Activated T-helper 9 cell treated with anti-CD3 and anti-CD28 coated beads, Interleukin-2, amount 50 U/mL, for 16 hours (primary cell): Measurements from ENCODE around the gene SCD5.

Experiments used
- DNase-seq: peaks from one replicate; pipeline ENCODE4 v3.0.0-alpha.2; 2020; ENCODE audit warnings: low read depth

The SCD5 gene

DNA sequence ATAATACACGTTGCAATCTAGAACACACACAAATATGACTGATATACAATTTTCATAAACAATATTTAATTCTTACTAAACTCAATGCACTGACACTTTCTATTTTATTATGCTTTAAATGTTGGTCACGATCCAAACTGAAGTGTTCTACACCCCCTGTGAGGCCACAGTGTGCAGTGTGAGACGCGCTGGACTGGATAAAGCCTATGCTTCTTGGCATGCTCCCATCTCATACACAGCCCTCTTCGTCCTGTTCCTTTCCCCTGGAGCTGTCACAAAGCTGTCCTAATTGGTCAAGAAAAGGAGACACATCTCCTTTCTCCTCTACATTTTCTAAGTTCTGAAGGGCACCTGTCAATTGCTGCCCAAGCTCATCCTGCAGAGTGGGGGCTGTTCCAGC is 72.0 kb downstream of the SCD5 start:
- DNase-seq: no peak

DNA sequence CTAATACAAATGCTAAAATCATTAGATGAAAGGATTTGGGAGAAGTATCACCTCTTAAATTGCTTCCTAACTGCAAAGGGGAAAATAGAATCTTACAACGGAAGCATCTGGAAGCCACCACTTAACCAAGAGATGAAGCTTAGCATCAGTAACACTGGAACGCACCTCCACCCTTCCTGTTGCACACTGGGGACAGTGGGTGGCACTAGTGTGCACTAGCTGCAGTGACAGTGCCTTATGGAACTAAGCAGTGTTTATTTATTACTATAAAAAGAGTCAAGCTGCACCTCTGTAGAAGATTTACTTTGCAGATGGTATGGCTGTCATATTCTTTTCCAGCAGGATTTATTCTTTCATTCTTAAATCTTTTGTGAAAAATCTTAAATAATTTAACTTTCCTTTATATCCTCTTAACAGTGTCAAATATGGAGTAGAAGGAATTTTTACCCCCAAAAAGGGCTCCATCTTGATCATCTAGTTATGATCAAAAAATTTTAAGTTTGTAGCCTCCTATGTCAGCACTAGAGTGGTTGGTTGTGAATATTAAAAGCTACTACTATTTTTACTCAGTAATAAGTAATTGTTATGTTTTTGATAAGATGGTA is 76.7 kb downstream of the SCD5 start:
- DNase-seq: no peak

DNA sequence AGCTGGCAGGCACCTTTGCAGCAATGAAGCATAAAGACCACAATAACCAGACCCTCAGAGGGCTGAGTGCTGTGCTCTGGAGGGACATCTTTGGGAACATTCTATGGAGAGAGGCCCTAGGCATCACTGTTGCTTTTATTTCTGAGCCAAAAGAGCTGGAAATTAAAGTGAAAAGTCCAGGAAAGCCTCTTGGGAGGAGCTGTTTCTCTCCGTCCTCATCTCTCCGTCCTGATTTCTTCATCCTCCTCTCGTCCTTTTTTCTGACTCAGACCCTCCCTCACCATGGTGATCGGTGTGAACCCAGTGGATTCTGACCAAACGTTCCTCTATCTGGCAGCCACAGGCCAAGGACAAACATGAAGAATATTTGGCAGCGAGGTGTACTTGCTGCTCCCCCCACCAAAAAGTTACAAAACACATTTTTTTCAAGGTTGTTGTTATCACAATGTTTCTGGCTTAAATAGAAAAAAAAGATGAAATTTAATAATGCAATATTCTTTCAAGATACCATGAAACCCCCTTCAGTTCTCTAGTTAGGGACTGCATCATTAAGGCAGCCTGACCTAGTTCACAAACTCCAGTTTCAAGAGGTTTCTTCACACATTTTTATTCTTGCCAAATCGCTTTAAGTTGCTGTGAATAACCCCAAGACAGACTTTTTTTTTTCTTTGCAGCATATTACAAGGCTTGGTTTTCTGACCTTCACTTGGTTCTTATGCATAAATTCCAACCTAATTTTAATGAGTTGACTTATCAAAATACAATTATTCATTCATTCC is 80.2 kb downstream of the SCD5 start:
- no peak for DNase-seq

GRCh38 chr4:82715731-82716617 is 82.6 kb downstream of the SCD5 start:
- DNase-seq: no peak

- DNase-seq: no peak
These were observed 84.7 kb downstream of the SCD5 start for GRCh38 chr4:82713856-82714255.

DNA sequence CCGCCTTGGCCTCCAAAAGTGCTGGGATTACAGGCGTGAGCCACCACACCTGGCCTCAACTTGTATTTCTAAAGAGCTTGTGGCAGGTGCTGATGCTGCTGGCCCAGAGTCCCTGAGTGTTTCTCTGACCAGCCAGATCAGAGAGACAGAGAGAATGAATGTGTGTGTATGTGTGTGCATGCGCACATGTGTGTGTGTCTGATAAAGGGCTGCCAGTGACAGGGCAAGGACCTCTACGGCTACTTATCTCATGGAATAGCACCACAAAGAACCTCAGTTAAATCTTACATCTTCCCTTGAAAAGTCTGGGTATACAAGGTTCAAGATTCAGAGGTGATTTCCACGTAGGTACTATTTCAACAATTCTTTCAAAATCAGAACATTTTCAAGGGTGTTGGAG is 86.0 kb downstream of the SCD5 start:
- DNase-seq: no peak

DNA sequence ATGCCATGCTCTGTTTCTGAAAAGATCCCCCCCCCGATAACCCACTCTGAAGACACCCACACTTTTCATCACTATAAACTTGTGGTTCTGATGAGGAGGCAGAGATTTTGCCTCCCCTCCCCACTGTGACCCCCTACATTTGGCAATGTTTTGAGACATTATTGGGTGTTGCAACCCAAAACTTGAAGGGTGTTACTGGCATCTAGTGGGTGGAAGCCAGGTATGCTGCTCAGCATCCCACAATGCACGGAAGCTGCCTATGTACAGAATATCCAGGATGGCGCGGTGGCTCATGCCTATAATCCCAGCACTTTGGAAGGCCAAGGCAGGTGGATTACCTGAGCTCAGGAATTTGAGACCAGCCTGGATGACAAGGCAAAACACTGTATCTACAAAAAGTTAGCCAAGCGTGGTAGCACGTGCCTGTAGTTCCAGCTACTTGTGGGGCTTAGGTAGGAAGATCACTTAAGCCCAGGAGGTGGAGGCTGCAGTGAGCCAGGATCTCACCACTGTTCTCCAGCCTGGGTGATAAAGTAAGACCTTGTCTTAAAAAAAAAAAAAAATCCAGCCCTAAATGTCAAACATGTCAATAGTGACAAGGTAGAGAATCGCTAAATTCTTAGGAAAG is 87.3 kb downstream of the SCD5 start:
- DNase-seq: no peak

DNA sequence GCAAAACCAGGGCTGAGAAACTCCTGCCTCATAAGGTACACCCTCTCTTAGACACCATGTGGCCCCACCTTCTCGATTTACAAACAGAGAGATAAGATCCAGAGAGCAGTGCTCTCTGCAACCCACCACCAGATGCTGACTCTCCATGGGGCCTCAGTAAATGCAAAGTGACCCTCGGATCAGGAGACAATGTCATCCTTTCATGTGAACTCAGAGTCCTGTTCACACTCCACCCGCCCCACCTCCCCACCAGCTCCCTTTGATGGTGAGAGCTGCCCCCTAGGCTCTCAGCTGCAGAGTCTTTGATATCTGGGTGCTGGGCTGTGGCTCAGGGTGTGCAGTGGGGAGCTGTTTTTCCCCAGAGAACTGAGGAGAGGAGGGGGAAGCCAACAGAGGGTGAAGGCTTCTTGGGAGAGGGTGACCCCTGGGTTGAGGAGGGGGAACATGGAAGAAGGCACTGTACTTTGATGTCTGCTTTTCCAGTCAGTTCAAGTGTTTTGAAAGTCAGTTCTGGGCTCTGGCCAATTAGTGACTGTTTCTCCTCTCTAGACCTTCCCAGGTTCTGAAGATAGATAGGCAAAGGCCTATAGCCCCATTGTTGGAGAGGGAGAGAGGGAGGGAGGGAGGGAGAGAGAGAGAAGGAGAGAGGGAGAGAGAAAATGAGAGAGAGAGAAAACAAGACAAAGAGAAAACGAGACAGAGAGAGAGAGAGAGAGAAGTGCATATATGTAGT is 88.2 kb downstream of the SCD5 start:
- no peak for DNase-seq

- DNase-seq: no peak
These were observed 89.6 kb downstream of the SCD5 start for GRCh38 chr4:82708982-82709381.

DNA sequence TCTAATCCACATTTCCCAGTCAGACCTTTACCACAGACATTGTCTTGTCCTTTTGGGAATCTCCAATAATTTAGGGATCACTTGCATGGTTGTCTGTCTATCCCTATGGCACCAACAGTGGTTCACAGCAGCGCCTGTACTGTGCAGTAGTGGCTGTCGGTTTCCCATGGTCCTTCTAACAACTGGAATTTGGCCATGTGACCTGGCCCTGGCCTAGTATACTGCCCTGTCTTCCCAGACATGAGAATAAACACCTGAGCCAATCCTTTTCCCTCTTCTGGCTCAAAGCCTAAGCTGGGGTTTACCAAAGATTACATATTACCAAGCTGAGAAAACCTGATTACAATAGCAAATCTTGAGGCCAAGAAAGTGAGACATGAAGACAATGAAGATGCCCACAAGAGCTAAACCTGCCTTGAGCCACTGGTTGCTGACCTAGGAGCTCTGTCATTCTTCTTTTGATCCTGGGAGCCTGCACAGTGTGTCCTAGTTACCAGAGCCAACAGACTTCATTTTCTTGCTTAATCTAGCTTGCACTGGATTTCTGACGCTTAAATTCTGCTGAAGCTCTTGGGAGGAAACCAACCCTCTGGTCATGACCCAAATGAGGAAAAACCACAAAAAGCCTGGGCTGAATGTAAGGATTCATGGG is 92.1 kb downstream of the SCD5 start:
- no peak for DNase-seq

DNA sequence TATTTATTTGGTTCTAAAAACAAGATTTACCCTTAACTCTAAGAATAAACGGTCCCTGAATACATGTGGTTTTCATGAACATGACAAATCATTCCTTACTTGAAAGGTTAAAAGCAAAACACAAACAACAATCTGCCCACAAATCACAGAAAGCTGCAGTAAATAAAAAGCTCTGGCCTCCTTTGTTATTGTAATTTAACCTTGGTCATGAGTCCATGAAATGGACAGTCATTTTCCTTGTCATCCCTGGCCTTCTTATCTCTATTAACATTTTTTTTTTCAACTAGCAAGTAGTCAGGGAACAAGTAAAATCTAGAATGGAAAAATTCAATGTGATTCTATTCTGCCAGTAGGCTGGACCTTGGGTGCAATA is 92.7 kb downstream of the SCD5 start:
- no peak for DNase-seq

DNA sequence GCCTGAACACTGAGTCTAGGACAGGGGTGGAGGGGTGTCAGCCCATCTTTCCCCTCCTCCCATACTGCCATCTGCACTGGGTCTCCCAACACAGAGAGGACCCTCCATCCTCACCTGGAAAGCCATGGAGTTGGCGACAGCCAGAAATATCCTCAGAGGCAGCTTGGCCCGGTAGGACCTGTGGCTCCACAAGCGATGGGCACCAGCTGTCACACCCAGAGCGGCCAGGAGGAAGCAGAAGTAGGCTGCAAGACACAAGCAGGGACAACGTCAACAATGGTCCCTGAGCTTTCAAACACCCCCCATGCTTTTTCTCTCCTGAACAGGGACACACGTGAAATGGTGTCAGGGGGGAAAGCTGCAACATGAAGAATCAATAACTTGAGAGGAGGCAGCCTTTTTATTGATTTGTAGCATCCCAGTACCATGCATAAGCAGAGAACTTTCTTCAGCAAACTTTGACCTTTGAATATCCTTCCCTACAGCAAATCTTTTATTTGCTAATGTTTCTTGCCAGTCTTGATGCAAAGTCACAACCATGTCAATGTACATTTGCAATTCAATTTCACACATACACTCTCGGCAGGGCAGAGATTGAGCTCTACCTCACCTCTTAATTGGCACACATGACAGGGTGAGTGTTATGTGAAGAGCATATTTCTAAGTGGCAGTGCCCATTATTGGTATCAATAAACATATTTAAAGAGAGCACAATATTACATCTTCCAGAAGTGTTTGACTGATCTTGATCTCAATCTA is 93.2 kb downstream of the SCD5 start:
- no peak for DNase-seq

- DNase-seq: no peak
These were observed 94.4 kb downstream of the SCD5 start for GRCh38 chr4:82704156-82704555.

DNA sequence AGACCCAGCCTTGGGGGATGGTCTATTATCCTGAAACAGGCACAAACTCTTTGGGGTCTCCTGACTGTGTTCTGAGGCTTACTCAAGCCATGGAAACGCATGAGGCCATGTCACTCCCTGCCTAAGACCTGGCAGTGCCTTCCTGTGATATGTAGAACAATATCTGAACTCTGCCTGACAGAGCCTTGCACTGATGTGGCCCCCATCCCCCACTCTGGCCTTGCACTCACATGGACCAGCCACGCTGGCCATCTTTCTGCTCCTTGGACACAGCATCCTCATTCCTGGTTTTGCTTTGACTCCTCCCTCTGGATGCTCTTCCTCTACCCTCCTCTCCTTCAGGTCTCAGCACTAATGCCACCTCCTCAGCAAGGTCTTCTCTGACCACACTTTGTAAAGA is 100.2 kb downstream of the SCD5 start:
- DNase-seq: no peak

GRCh38 chr4:82697561-82697960 is 101.0 kb downstream of the SCD5 start:
- no peak for DNase-seq

DNA sequence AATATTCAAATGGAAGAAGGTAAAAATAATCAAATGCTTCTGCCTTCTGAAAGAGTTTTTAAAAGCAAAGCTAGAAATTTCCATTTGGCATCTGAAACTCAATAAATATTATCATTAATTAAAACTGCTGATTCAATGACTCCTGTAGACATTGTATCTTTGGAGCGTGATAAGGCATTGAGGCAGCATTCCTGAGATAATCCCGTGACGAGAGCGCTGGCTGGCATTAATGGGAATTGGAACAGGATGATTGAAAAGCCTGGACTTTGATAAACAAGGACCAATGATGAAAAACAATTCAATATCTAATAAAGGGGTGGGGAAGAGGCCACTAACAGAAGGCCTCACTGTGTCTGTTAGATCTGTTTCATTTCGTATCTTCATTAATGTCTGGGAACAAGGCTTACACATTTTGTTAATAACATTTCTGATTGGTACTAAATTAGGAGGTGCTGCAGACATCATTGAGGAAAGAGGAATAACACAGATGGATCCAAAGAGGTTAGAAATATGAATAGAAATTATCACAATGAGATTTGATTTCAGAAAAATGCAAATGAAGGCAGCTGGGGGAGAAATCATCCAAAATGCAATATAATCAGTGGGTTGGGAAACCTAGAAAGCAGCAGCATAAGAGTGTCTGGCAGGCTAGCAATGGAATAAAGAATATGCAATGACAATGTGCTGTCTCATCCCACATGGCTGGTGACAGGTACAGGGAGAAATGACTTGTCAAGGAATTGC is 102.3 kb downstream of the SCD5 start:
- DNase-seq: no peak

DNA sequence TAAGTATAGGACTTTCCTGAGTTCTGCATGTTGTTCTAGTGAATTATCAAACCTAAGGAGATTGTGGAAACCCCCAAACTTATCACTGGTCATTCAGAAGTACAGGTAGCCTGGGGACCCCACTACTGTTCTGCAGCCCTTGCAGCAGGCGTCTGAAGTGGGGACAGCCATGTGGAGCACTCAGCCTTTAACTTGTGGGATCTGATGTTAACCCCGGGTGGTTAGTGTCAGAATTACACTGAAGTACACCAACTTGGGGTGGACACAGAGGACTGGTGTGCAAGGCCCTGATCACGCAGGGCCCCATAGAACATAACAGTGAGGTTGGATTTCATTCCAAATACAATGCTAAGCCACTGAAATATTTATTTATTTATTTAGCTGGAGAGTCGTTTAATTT is 103.7 kb downstream of the SCD5 start:
- no peak for DNase-seq

DNA sequence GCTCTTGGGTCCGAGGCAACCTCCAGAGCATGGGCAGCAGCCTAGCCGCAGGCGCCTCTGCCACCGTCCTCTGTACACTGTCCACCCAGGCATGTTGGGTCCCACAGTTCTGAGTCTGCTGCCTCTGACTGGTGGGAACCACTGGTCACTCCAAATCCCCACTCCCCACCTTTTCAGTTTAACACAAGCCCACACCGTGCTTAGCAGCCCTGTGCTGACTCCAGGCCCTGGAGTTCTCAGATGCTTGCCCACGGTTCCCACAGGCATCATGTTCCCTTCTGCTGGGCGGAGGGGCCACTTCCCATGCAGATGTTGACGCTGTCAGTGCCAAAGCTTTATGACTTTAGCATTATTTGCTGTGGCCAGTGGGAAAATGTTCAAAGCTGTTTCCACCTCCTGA is 104.5 kb downstream of the SCD5 start:
- no peak for DNase-seq

DNA sequence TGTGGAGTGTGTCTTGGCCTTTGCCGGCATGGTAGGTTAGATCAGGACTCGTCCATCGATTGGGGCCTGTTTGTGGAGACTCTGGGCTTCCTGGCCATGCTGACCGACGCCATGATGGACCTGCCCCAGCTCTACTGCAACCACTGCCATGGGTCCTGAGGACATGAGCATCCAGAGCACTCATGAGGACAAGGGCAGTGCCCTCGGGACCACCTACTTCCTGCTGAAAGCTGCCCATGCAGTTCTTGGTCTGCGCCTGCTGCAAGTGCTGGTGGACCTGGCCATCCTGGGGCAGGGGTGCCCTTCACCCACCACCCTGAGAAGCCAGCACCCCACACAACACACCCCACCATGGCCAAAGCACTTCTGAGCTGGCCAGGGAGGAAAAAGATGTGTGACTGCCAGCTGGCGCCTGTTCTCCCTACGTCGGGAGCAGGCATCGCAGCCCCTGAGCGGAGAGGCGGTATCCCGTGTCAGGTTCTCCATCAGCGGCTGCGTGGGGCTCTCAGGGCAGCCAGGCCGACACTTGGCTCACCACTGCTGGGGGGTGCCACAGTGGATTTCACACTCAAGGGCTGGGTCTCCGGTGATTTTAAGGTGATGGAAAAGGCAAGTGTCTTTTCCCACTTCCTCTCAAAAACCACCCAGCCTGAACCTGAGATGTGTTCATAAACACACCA is 106.4 kb downstream of the SCD5 start:
- DNase-seq: no peak
